ENCODE data around the gene CYP20A1.
"Not testable (repeated sequence)": the region's sequence is repeated elsewhere in the genome, so short reads cannot be mapped to it uniquely, and the experiment has no call there.

DNA sequence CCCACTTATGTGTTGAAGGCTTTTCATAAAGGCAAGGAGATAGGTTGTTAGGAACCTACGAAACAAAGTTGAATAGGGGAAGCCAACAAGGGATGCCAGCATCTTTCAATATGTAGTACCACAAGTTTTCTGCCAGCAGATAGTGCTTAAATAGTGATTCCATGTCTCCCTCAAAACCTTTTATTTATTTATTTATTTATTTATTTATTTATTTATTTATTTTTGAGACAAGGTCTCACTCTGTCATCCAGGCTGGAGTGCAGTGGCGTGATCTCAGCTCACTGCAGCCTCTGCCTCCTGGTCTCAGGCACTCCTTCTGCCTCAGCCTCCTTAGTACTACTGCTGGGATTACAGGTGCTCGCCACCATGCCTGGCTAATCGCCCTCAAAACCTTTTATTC, 103.6 kb downstream of the CYP20A1 start:
- not testable (repeated sequence) for TF ChIP-seq NFIC, BCOR, ZEB2 (IDR thresholded peaks at IDR 0.05)

Data from K562 (cell line).